GM19452 (cell line): ENCODE measurements around the gene AHSG.
A peak's percentile ranks its signal among the peaks of the same experiment; 100 is the strongest.
"Not testable (repeated sequence)": the region's sequence is repeated elsewhere in the genome, so short reads cannot be mapped to it uniquely, and the experiment has no call there.

ENCODE experiments used
- ATAC-seq: cut with Tn5 transposase; IDR thresholded peaks from one replicate; pipeline ENCODE4 v1.9.1; 2021; ENCODE audit not compliant: unreplicated experiment

AHSG gene, protein sequence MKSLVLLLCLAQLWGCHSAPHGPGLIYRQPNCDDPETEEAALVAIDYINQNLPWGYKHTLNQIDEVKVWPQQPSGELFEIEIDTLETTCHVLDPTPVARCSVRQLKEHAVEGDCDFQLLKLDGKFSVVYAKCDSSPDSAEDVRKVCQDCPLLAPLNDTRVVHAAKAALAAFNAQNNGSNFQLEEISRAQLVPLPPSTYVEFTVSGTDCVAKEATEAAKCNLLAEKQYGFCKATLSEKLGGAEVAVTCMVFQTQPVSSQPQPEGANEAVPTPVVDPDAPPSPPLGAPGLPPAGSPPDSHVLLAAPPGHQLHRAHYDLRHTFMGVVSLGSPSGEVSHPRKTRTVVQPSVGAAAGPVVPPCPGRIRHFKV

DNA sequence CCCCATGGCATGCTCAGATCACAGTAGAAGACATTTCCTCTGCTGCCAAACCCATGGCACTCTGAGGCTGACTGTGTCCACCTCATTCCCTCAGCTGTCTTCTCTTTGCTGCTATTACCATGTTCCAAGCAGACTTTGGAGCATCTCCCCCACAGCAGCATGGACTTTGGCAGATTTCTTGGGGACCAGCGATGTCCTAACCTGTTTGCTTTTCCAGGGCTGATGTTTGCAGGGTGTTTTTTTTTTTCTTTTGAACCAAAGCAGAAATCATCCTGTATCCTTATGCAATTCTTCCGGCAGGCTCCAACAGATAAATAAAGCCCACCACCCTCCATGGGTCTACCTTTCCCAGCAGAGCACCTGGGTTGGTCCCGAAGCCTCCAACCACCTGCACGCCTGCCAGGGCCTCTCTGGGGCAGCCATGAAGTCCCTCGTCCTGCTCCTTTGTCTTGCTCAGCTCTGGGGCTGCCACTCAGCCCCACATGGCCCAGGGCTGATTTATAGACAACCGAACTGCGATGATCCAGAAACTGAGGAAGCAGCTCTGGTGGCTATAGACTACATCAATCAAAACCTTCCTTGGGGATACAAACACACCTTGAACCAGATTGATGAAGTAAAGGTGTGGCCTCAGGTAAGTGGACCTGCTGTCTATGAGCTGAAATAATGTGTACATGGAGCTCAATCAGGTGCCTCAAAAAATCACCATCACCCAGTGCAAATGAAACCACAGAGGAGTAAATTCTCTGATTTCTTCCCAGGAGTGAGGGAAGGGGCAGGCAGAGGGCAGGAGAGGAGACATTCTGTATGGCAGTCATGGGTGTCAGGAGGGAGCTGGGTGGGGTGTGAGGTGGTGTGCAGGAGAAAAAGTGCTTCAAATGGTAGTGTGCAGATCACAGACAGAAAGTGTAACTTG, at the start of gene AHSG:
AHSG (plus strand) TSS at position 340 of the 916 bp plus-strand sequence; CDS start at position 422, 82 bp downstream.
- no peak for ATAC-seq

DNA sequence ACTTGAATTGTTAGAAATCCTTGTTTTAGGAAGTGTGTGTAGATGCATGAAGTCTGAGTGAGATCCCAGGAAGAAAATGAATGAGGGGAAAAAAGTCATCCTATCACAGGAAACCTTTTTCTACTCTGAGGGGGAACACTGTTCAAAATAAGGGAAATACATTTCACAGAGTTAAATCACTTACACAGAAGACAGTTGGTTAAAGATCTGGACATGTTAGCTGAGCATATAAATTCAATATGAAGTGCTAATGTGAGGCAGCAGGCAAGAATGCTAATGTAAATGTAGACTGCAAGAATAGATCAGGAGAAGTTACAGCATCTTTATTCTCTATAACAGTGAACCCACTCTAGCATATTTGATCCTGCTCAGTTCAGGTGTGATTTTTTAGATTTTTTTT, 48.3 kb upstream of the AHSG start:
- no peak for ATAC-seq

DNA sequence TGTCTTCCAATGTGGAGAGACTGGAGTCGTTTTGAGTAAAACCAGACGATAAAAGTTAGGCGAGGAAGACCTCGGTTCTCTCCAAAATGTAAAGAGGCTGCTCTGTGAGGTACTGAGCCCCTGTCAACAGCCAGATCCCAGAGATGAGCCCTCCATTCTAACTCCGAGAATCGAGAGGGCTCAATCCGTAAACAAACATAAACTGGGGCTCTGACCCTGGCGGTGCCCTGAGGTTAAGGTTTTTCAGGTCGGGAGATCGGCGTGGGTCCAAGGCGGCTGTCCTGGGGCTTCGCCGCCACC, 46.1 kb upstream of the AHSG start:
- ATAC-seq = no peak

DNA sequence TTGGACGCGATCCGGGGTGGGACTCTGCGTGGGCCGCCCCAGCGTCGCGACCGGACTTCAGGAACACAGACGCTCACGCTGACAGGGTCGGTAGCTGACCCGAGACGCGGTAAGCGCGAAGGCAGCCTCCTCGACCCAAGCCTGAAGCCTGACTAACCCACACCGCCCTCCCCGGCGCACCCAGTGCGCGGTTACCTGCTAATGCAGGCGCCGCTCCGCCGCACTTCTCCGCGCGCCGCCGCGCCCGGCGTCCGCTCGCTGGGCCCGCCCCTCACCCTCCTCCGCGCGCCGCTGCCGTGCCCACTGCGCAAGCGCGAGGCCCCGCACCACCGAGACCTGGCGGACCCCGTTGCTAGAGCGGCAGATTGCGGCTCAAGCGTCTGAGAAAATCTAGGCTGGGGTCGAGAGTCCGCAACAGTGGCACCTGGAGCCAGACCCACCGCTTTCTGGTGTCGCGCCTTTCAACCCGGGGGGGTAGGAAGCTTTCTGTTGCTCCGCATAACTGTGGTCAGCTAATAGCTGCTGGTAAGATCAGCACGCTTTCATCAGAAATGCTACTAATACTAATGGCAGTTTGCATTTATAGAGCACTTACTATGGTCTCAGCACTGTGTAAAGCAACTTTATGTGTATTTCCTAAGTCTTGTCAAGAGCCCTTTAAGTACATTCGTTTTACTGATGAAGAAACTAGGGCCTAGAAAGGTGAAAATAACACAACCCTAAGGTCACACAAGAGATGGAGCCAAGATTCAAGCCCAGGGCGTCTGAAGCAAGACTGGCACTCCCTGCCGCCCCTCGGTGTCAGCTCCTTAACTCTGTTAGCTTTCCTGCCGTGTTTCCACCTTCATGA, 45.6 kb upstream of the AHSG start, which contains the start of gene TBCCD1:
TBCCD1 (minus strand) TSS at position 268 of the 850 bp plus-strand sequence. CDS start 3,010 bp downstream, outside the sequence.
- ATAC-seq = peak; percentile 51

DNA sequence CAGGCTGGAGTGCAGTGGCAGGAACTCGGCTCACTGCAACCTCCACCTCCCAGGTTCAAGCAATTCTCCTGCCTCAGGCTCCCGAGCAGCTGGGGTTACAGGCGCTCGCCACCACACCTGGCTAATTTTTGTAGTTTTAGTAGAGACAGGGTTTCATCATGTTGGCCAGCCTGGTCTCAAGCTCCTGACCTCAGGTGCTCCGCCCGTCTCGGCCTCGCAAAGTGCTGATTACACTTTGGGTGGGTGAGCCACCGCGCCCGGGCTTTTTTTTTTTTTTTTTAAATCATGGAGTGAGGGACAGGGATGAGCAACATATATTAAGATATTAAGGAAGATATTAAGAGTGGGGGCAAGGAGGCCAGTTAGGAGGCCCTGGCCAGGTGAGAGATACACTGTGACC, 43.5 kb upstream of the AHSG start:
- ATAC-seq = not testable (repeated sequence)

DNA sequence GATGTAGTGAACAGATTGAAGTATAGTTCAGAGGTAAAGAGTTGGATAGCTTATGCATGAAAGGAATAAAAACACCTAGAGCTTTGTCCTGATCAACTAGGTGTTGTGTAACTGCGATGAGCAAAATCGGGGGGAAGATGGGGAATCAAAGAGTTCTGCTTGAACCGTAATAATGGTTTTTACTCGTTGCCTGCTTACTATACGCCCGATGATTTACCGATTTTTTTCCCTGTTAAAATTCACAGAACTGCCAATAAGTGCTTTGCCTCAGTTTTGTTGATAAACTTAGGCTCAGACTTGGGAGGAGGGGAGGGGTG, 43.1 kb upstream of the AHSG start:
- no peak for ATAC-seq

DNA sequence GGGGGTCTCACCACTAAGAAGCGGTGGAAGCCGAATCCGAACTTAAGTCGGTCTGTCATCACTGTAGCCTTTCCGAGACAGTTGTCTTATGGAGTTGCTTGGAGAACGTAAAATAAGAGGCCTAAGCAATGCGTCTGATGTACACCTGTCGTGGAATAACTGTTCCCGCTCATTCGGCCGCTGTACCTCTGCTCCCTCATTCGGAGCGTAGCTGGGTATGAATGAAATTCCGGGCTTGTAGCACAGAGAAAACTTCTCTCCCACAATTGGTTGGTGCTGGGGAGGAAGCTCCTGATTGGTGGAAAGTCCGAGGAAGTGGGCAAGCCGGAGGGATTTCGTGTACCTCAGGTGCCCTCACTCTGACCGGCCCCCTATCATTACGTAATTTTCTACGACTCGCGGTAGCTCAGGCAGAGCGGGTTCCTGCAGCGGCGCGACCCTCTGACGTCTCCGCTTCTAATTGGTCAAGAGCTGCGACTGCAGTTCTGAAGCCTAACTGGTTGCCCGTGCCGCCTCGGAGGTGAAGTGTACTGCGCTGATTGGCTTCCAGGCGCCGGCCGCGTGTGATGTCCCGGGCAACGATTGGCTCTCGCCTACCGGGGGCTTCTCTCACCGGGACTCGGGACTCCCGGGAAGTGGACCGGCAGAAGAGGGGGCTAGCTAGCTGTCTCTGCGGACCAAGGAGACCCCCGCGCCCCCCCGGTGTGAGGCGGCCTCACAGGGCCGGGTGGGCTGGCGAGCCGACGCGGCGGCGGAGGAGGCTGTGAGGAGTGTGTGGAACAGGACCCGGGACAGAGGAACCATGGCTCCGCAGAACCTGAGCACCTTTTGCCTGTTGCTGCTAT, 42.5 kb upstream of the AHSG start, which contains the start of gene DNAJB11:
DNAJB11 (plus strand) TSS at position 625 of the 845 bp plus-strand sequence; CDS start at position 803, 178 bp downstream.
- peak; percentile 83 for ATAC-seq

DNA sequence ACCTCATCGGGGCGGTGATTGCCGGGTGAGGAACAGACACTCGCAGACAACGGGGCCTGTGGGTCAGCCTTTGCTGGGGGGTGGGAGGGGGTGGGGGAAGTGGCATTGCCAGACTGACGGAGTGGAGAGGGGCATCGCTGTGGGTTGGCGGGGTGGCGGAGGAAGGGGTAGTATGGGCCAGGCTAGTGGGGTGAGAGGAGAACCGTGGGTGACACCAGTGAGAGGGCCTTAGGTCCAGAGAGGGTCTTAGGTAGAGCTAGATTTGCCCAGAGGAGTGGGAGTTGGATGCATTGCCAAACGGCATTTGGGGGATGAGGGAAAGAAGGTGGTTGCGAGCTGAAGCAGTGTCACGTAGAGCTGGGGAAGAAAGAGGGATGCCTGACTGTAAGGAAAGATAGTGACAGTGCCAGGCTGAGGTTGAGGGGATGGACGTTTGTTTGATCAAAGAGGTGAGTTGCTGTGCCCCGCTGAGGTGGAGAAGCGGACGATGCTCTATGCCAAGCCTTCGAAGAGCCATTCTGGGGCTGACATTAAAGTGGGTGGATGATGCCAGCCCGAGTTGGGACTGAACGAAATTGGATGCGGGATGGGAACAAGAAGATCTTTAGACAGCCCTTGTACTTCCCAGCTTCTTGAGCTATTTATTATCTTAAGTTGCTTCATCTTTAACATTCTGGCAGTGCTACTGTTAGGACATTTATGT, 41.8 kb upstream of the AHSG start:
- no peak for ATAC-seq

DNA sequence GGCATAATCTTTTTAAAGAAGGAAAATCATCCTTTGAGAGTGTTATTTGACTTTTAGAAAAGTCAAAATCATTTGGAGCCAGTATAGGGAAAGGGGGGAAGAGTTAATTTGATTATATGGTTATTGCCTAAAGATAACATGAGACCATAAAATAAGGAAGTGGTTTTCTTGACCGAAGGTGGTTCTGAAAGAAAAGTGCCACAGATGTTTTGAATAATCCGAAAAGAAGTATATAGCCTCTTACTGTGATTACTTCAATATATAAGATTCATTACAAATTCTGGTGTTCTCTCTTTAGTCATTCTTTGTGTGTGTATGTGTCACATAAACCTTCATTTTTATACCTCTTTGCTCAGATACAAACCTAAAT, 41.2 kb upstream of the AHSG start:
- no peak for ATAC-seq

DNA sequence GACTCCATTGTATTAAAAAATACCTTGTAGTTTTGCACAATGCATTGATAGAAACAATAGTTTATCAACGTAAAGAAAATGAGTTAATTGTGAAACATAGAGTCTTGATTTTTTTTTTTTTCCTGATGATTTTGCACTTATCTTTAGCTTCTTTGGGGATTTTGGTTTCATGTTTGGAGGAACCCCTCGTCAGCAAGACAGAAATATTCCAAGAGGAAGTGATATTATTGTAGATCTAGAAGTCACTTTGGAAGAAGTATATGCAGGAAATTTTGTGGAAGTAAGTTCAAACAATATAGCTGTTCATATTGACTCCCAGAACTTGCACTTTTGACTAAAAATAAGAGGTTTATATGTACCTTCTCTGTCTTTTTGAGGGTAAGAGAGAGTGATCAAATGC, 35.3 kb upstream of the AHSG start:
- no peak for ATAC-seq

DNA sequence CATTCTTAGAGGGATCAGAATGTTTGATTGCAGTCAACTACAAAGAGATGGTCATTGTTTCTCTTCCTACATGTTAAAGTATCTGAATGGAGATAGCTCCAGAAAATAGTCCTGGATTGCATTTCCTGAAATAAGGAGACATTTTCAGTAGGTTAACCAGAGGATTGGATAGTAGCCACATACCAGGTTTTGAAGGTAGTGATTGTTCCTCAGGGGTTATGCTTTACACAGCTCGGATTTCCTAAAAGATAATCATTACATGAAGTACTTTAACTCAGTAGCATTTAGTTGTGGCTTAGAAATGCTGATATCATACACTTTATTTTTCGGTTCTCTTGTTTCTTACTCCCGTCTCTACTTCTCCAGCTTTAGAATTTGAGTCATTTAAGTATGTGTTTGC, 32.1 kb upstream of the AHSG start:
- no peak for ATAC-seq

DNA sequence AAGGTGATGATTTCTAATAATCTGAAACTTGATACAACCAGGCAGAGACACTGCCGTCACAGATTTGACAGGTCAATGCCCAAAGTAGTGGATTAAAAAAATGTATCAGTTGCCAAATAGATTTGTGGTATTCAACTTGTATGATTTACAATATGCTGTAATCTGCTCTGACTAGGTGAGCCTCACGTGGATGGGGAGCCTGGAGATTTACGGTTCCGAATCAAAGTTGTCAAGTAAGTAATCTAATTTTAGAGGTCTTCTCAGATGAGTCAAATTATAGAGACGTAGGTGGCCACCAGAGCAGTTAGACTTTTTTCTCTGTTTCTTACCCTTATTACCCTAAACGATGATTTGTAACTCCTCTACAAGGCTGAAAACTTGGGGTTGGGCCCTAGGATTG, 30.3 kb upstream of the AHSG start:
- no peak for ATAC-seq

DNA sequence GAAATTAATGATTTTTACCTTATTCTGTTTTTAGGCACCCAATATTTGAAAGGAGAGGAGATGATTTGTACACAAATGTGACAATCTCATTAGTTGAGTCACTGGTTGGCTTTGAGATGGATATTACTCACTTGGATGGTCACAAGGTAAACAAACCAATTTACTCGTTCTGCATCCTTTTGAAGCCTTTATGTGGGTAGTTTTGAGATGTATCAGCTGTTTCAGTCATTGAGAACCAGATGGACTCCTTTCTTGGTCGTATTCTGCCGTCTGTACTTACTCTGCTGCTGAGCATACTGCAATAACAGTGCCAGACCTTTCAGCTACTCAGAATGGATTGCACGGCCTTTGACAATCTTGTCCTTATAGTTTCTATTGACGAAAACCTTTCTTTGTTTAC, 29.0 kb upstream of the AHSG start:
- ATAC-seq = no peak

DNA sequence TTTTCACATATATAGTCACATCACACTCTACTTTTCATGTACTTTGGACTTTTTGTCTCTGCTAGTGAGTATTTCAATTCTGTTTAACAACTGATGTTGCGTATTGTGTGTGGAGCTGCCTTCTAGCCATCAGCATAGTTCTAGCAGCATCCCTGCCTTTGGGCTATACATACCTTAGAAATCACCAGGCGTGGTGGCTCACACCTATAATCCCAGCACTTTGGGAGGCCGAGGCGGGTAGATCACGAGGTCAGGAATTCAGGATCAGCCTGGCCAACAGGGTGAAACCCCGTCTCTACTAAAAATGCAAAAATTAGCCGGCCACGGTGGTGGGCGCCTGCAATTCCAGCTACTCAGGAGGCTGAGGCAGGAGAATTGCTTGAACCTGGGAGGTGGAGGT, 26.6 kb upstream of the AHSG start:
- ATAC-seq = not testable (repeated sequence)

DNA sequence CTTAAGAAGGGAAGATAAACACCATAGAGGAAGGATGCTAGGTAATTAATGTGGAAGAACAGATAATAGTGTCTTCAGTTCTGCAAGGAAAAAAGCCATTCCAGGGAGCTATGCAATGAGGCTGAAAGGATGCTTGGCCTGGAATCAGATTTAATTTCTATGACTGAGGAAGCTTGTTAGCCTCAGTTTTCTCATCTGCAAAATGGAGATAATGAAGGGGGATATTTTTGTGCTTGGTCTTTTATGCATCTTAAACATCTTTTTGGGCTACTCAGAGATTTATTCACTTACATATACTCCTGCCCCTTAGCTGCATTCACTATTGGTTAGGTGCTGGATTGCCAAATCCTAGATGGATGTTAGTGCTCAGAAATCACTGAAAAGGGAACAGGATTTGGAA, 25.7 kb upstream of the AHSG start:
- ATAC-seq = no peak

DNA sequence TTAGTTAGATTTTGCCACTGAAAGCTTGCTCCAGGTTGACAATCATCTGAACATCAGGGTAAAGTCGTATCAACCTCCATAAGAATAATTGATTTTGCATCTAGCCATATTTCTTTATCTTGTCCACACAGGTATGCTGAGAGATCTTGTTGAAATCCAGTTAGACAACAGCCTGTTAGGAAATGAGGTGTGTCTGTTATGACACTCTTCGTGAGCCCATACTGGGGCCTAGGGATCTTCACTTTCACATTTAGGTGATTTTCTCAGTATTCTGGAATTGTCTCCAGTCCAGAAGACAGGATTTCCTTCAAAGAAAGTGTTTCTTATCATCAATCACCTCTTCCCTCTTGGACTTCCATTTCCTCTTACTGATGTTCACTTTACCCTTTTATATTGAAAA, 24.2 kb upstream of the AHSG start:
- no peak for ATAC-seq

DNA sequence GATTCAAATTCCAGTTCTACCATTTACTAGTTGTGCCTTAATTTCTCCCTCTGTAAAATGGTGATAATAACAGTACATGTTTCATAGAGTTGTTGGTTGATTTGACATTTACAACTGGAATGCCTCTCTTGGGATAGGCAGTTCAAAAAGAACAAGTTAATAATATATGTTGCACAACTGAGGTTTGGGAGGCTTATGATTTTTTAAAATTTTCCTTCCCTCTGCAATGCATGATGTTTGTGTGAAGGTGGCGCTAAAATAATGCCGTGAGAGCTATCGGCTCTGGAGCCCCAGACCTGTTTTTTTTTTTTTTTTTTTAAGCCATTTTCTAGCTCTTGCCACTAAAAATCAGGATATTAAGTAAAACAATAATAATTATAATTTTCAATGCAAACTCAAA, 23.7 kb upstream of the AHSG start:
- ATAC-seq = no peak

DNA sequence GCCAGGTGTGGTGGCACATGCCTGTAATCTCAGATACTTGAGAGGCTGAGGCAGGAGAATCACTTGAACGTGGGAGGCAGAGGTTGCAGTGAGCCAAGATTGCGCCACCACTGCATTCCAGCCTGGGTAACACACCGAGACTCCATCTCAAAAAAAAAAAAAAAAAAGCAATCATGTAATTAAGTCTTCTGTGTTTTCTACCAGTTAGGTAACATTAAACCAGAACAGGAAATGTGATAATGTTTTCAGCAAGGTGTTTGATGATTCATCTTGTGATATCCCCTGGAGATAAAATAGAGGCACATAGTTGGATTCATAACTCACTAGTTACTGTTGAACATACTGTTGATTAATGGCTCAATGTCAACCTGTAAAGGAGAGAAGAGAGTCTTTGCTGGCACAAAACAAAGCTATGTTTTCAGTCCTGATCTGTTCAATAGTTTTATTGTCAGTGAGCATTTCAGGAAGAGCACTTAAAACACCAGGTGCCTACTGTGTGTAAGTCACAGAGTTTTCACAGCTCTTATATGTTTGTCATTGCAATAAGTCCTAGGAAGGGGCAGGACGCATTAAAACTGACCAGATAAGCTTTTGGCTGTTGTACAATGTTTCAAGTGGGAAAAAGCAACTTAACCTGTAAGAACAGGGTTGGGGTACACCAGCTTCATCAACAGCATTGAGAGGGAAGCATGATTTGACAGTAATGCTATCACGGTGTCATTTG, 22.8 kb upstream of the AHSG start:
- ATAC-seq = no peak
